Body of pancreas (tissue), 4 donors: ENCODE data around the gene TRIP11. TPM values are rescaled to one million over a fixed set of nuclear protein-coding genes. Genes with fewer than 3 reads are reported as not detected.

Source experiments
- ATAC-seq: fragments of 150-250 bp; one replicate; pipeline ENCODE4 v1.9.1; 2016
- DNase-seq, 4 donors: peaks; one replicate each; pipeline ENCODE4 v3.0.0-alpha.2; 2019
- H3K27ac ChIP-seq, 4 donors: fragments of 200-600 bp; sonication (generic); 1 replicate in 3 of 4; 2 replicates in 1 of 4; pipeline versions ENCODE4 v1.5.1 to v1.6.1; 2016 to 2019; ENCODE audit warnings: mild to moderate bottlenecking in 1 of 4, mixed read lengths in 1 of 4, moderate library complexity in 1 of 4
- H3K27me3 ChIP-seq, 2 donors: fragments of 200-600 bp; sonication (generic); one replicate each; pipeline ENCODE4 v1.6.0; 2016; ENCODE audit warnings: mild to moderate bottlenecking in 1 of 2
- H3K36me3 ChIP-seq, 2 donors: fragments of 200-600 bp; sonication (generic); replicated peaks in 1 of 2; 2 replicates each; pipeline ENCODE4 v1.5.1; 2016; ENCODE audit warnings: low read depth in 2 of 2; ENCODE audit not compliant: insufficient read depth in 1 of 2
- H3K4me1 ChIP-seq: fragments of 200-600 bp; sonication (generic); one replicate; pipeline ENCODE4 v1.6.0; 2016
- H3K4me3 ChIP-seq, 2 donors: fragments of 200-600 bp; sonication (generic); 1 replicate in 1 of 2; 2 replicates in 1 of 2; pipeline ENCODE4 v1.5.1; 2016 to 2019
- H3K9me3 ChIP-seq, 3 donors: fragments of 200-600 bp; sonication (generic); 1 replicate in 2 of 3; 2 replicates in 1 of 3; pipeline ENCODE4 v1.5.1; 2016
- POLR2A ChIP-seq, 3 donors: fragments of 450-650 bp; IDR thresholded peaks; one replicate each; pipeline ENCODE4 v1.6.1; 2016; ENCODE audit warnings: antibody characterized with exemption in 3 of 3, mild to moderate bottlenecking in 2 of 3
- WGBS, 2 donors: methylation state at CpG; one replicate each; pipeline ENCODE4 v1.1.5; 2017; 5-methylcytosine and 5-hydroxymethylcytosine counted together
- intact Hi-C: fragments of 100-400 bp; cut with DNase I; formaldehyde crosslinking; loops from one replicate; pipeline ENCODE4 v1.15.1; 2023
- total RNA-seq, 2 donors: library from RNA; depleted of rRNA; stranded (reverse); fragments of >200 nt; gene quantifications; one replicate each; pipeline ENCODE4 v1.1.0, GENCODE V29; 2016
- TF ChIP-seq, protein P1 (sequence below), 7 experiments: fragments of 450-650 bp in 4 of 7; fragments of 200-600 bp in 3 of 7; sonication (generic) in 3 of 7; IDR thresholded peaks; one replicate each; pipeline ENCODE4 v1.5.1; 2016 to 2019; ENCODE audit warnings: antibody characterized with exemption in 7 of 7

TRIP11 gene
- total RNA-seq, 2 donors from 2014 or later = 25.2 to 33.6 TPM

DNA sequence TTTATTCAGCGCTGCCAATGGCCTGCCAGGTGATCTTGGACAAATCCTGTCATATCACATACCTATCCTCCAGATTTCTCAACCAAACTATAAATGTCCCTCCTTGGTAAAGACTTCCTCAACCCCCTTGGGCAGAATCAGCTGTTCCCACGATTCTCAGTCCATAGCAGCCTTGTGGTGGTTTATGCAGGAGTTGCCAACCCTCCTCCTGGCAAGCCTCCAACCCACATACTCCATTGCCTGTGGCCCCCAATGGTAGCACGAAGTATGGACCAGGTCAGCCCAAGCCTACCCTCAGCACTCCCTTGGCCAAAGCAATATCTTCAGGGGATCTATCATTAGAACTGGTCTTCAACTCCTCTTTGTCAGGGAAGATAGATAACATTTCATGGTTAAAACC is 119.3 kb downstream of the TRIP11 start:
- TF ChIP-seq, protein P1, sequence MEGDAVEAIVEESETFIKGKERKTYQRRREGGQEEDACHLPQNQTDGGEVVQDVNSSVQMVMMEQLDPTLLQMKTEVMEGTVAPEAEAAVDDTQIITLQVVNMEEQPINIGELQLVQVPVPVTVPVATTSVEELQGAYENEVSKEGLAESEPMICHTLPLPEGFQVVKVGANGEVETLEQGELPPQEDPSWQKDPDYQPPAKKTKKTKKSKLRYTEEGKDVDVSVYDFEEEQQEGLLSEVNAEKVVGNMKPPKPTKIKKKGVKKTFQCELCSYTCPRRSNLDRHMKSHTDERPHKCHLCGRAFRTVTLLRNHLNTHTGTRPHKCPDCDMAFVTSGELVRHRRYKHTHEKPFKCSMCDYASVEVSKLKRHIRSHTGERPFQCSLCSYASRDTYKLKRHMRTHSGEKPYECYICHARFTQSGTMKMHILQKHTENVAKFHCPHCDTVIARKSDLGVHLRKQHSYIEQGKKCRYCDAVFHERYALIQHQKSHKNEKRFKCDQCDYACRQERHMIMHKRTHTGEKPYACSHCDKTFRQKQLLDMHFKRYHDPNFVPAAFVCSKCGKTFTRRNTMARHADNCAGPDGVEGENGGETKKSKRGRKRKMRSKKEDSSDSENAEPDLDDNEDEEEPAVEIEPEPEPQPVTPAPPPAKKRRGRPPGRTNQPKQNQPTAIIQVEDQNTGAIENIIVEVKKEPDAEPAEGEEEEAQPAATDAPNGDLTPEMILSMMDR (IDR thresholded peaks at IDR 0.05) = no peak
- no peak for TF ChIP-seq POLR2A (IDR thresholded peaks at IDR 0.05)
- DNase-seq (no peak), ATAC-seq (no peak)
- 77 to 94% methylated on average over 3 of the region's 3 CpGs for WGBS, 2 donors
- no peaks in the 10 kb centered on the region for H3K36me3 ChIP-seq
- H3K27me3 ChIP-seq = no peaks in the 10 kb centered on the region
- no peaks in the 10 kb centered on the region for H3K4me1 ChIP-seq
- no peaks in the 10 kb centered on the region for H3K9me3 ChIP-seq
- H3K27ac ChIP-seq = no peak overlapping the region
- no peak overlapping the region for H3K4me3 ChIP-seq
- intact Hi-C loops = no loop called here

- Histone ChIP-seq H3K27ac (peak overlapping the region in 1 of 4 donors; percentile 34), H3K9me3 (no peaks in the 10 kb centered on the region), H3K4me3 (no peak overlapping the region), H3K4me1 (no peaks in the 10 kb centered on the region), H3K36me3 (no peaks in the 10 kb centered on the region), H3K27me3 (no peaks in the 10 kb centered on the region)
- intact Hi-C loops = loop anchor here (10.0 kb wide), 1 partner anchor 265 kb away; no protein-coding TSS in a partner anchor
- 57 to 58% methylated on average over 4 of the region's 4 CpGs for WGBS, 2 donors
- DNase-seq (peak in 1 of 4 donors; percentile 32), ATAC-seq (peak; percentile 21)
- no peak for TF ChIP-seq POLR2A (IDR thresholded peaks at IDR 0.05)
- TF ChIP-seq, protein P1 (IDR thresholded peaks at IDR 0.05) = no peak
These were observed 120.0 kb downstream of the TRIP11 start for GRCh38 chr14:91919814-91920213.

GRCh38 chr14:91918186-91918883 is 121.5 kb downstream of the TRIP11 start:
- H3K27ac ChIP-seq = peak overlapping the region in 1 of 4 donors; percentile 20
- TF ChIP-seq, protein P1 (IDR thresholded peaks at IDR 0.05) = no peak
- no peak for TF ChIP-seq POLR2A (IDR thresholded peaks at IDR 0.05)
- H3K4me1 ChIP-seq = no peaks in the 10 kb centered on the region
- H3K27me3 ChIP-seq = no peaks in the 10 kb centered on the region
- intact Hi-C loops = loop anchor here (10.0 kb wide), 1 partner anchor 264 kb away; no protein-coding TSS in a partner anchor
- ATAC-seq (peak; percentile 63), DNase-seq (peak in 1 of 4 donors; percentile 50)
- no peaks in the 10 kb centered on the region for H3K36me3 ChIP-seq
- H3K4me3 ChIP-seq = no peak overlapping the region
- H3K9me3 ChIP-seq = no peaks in the 10 kb centered on the region
- 58 to 61% methylated on average over 5 of the region's 5 CpGs for WGBS, 2 donors

Other genes starting within 250 kb of the TRIP11 start
- 100 to 1,000 TPM; 105 to 168 TPM for gene TC2N, start 172.5 kb downstream of the TRIP11 start, total RNA-seq
- 100 to 1,000 TPM in 1 of 2 donors, 10 to 100 TPM in 1; 52.1 to 129 TPM for gene FBLN5, start 92.4 kb downstream of the TRIP11 start, total RNA-seq
- 10 to 100 TPM in 1 of 2 donors, 1 to 10 TPM in 1; 5.9 to 16.1 TPM for gene ATXN3, start 66.5 kb upstream of the TRIP11 start, total RNA-seq
- gene NDUFB1, start 81.6 kb upstream of the TRIP11 start, total RNA-seq = 100 to 1,000 TPM in 1 of 2 donors, 10 to 100 TPM in 1; 36.6 to 186 TPM
- gene CPSF2, start 81.9 kb upstream of the TRIP11 start, total RNA-seq = 10 to 100 TPM in 1 of 2 donors, 1 to 10 TPM in 1; 7.8 to 19.1 TPM